Upper lobe of right lung (tissue), 1 donor: Measurements from ENCODE around the gene FAM168A. TPM values are rescaled to one million over a fixed set of nuclear protein-coding genes. Genes with fewer than 3 reads are reported as not detected.
A peak's percentile ranks its signal among the peaks of the same experiment; 100 is the strongest.
"Not testable (repeated sequence)": the region's sequence is repeated elsewhere in the genome, so short reads cannot be mapped to it uniquely, and the experiment has no call there.

Experiments used
- ATAC-seq: fragments of 200-7000 bp; cut with Tn5 transposase; one replicate; pipeline ENCODE4 v1.9.1; 2020; ENCODE audit warnings: mild to moderate bottlenecking, moderate library complexity
- DNase-seq: peaks from one replicate; pipeline ENCODE4 v3.0.0-alpha.2; 2020
- H3K27ac ChIP-seq: fragments of 200-600 bp; one replicate; pipeline ENCODE4 v1.8.0; 2022
- H3K27me3 ChIP-seq: fragments of 200-600 bp; one replicate; pipeline ENCODE4 v1.8.0; 2022; ENCODE audit warnings: mild to moderate bottlenecking
- H3K36me3 ChIP-seq: fragments of 200-600 bp; one replicate; pipeline ENCODE4 v1.8.0; 2022
- H3K4me1 ChIP-seq: fragments of 200-600 bp; one replicate; pipeline ENCODE4 v1.8.0; 2022
- H3K4me3 ChIP-seq: fragments of 200-600 bp; one replicate; pipeline ENCODE4 v1.8.0; 2022; ENCODE audit warnings: mild to moderate bottlenecking
- H3K9me3 ChIP-seq: fragments of 200-600 bp; one replicate; pipeline ENCODE4 v1.8.0; 2022
- CTCF ChIP-seq: fragments of 200-600 bp; IDR thresholded peaks from one replicate; pipeline ENCODE4 v1.8.0; 2022; ENCODE audit warnings: antibody characterized with exemption
- intact Hi-C: fragments of 100-400 bp; cut with DNase I; formaldehyde crosslinking; loops from one replicate; pipeline ENCODE4 v1.11.0; 2022
- total RNA-seq: library from RNA; stranded (reverse); fragmentation: NEBNext Ultra II Directional; extraction: Animal tissue kit (Norgen Biotek cat#: 25700); gene quantifications from one replicate; pipeline ENCODE4 v1.2.1, GENCODE V29; 2021
- donor health status: DM: no; HTN: yes; CAD: no; lungs with severe emphysema.

Gene FAM168A
- total RNA-seq, 1 donor from 2014 or later: 30.7 TPM

- DNase-seq: no peak
- Histone ChIP-seq H3K4me1 (no peaks in the 10 kb centered on the region), H3K27ac (no peak overlapping the region), H3K36me3 (no peaks in the 10 kb centered on the region), H3K9me3 (no peaks in the 10 kb centered on the region), H3K27me3 (no peaks in the 10 kb centered on the region), H3K4me3 (no peak overlapping the region)
- no peak for TF ChIP-seq CTCF
- ATAC-seq: no peak
- intact Hi-C loops: no loop called here
These were observed 13.1 kb downstream of the FAM168A start for GRCh38 chr11:73584831-73585230.

GRCh38 chr11:73582653-73583052, 15.3 kb downstream of the FAM168A start:
- no peak for TF ChIP-seq CTCF
- Histone ChIP-seq H3K4me1 (no peaks in the 10 kb centered on the region), H3K36me3 (no peaks in the 10 kb centered on the region), H3K27ac (no peak overlapping the region), H3K9me3 (no peaks in the 10 kb centered on the region), H3K27me3 (no peaks in the 10 kb centered on the region), H3K4me3 (no peak overlapping the region)
- ATAC-seq (no peak), DNase-seq (no peak)
- intact Hi-C loops: no loop called here

- H3K9me3 ChIP-seq, DNase-seq, H3K4me1 ChIP-seq, H3K27me3 ChIP-seq, ATAC-seq, H3K4me3 ChIP-seq, H3K27ac ChIP-seq, intact Hi-C loops, H3K36me3 ChIP-seq: not testable (repeated sequence)
These were observed 17.2 kb downstream of the FAM168A start for GRCh38 chr11:73580749-73581148.

GRCh38 chr11:73579641-73580434, 18.1 kb downstream of the FAM168A start:
- no peaks in the 10 kb centered on the region for H3K9me3 ChIP-seq
- intact Hi-C loops: no loop called here
- no peak overlapping the region for H3K27ac ChIP-seq
- DNase-seq: no peak
- no peaks in the 10 kb centered on the region for H3K27me3 ChIP-seq
- no peak for ATAC-seq
- H3K36me3 ChIP-seq: no peaks in the 10 kb centered on the region
- no peak for TF ChIP-seq CTCF
- H3K4me3 ChIP-seq: no peak overlapping the region
- no peaks in the 10 kb centered on the region for H3K4me1 ChIP-seq

GRCh38 chr11:73578592-73579185, 19.2 kb downstream of the FAM168A start:
- no peak for DNase-seq
- intact Hi-C loops: no loop called here
- Histone ChIP-seq H3K4me3 (no peak overlapping the region), H3K27me3 (no peaks in the 10 kb centered on the region), H3K9me3 (no peaks in the 10 kb centered on the region), H3K36me3 (no peaks in the 10 kb centered on the region), H3K4me1 (no peaks in the 10 kb centered on the region), H3K27ac (no peak overlapping the region)
- no peak for TF ChIP-seq CTCF
- ATAC-seq: peak; percentile 58

- H3K36me3 ChIP-seq: no peaks in the 10 kb centered on the region
- no peaks in the 10 kb centered on the region for H3K4me1 ChIP-seq
- no peaks in the 10 kb centered on the region for H3K27me3 ChIP-seq
- ATAC-seq (no peak), DNase-seq (no peak)
- TF ChIP-seq CTCF: no peak
- no peaks in the 10 kb centered on the region for H3K9me3 ChIP-seq
- no peak overlapping the region for H3K4me3 ChIP-seq
- no peak overlapping the region for H3K27ac ChIP-seq
- intact Hi-C loops: no loop called here
These were observed 20.4 kb downstream of the FAM168A start for GRCh38 chr11:73577496-73577917.
